Heart right ventricle (tissue), 16 donors: ENCODE results near the gene AOAH. TPM values are rescaled to one million over a fixed set of nuclear protein-coding genes. Genes with fewer than 3 reads are reported as not detected.

ENCODE experiments used
- ATAC-seq, 8 donors: fragments of 200-7000 bp; cut with Tn5 transposase; one replicate each; pipeline ENCODE4 v1.9.1; 2020; ENCODE audit warnings: mild to moderate bottlenecking in 8 of 8, moderate library complexity in 8 of 8, moderate number of reproducible peaks in 1 of 8
- DNase-seq, 2 donors: peaks; one replicate each; pipeline ENCODE4 v3.0.0-alpha.2; 2020
- H3K27ac ChIP-seq, 10 donors: fragments of 200-600 bp; sonication (generic) in 2 of 10; one replicate each; pipeline versions ENCODE4 v1.5.0 to v1.8.0; 2020 to 2022; ENCODE audit warnings: mild to moderate bottlenecking in 3 of 10
- H3K27me3 ChIP-seq, 7 donors: fragments of 200-600 bp; one replicate each; pipeline ENCODE4 v1.8.0; 2021 to 2022; ENCODE audit warnings: mild to moderate bottlenecking in 2 of 7
- H3K36me3 ChIP-seq, 9 donors: fragments of 200-600 bp; sonication (generic) in 1 of 9; one replicate each; pipeline versions ENCODE4 v1.5.0 to v1.8.0; 2020 to 2022; ENCODE audit warnings: mild to moderate bottlenecking in 2 of 9
- H3K4me1 ChIP-seq, 9 donors: fragments of 200-600 bp; sonication (generic) in 1 of 9; one replicate each; pipeline versions ENCODE4 v1.5.0 to v1.8.0; 2020 to 2022; ENCODE audit warnings: mild to moderate bottlenecking in 4 of 9
- H3K4me3 ChIP-seq, 10 donors: fragments of 200-600 bp; sonication (generic) in 2 of 10; one replicate each; pipeline versions ENCODE4 v1.5.0 to v1.8.0; 2020 to 2022; ENCODE audit warnings: mild to moderate bottlenecking in 7 of 10, moderate library complexity in 2 of 10
- H3K9me3 ChIP-seq, 11 donors: fragments of 200-600 bp in 10 of 11; sonication (generic) in 2 of 11; one replicate each; pipeline versions ENCODE4 v1.5.0 to v1.8.0; 2013 to 2022; ENCODE audit warnings: mild to moderate bottlenecking in 2 of 11, control low read depth in 1 of 11, moderate library complexity in 1 of 11
- WGBS, 2 donors: extraction: QIAGEN DNeasy Blood & Tissue Kit; methylation state at CpG; one replicate each; pipeline ENCODE4 v1.1.7; 2013; ENCODE audit warnings: inconsistent platforms in 1 of 2; 5-methylcytosine and 5-hydroxymethylcytosine counted together
- intact Hi-C, 10 donors: fragments of 100-400 bp; cut with DNase I; formaldehyde crosslinking; loops; one replicate each; pipeline versions ENCODE4 v1.11.1 to v1.14.2; 2022
- polyA plus RNA-seq, 2 donors: library from polyadenylated mRNA; stranded (reverse); fragments of 200-250 nt; gene quantifications; one replicate each; pipeline ENCODE4 v1.2.3, GENCODE V29; 2013
- total RNA-seq, 10 donors: library from RNA; stranded (reverse); fragmentation: NEBNext Ultra II Directional in 3 of 10; extraction: Animal tissue kit (Norgen Biotek cat#: 25700) in 3 of 10; gene quantifications; one replicate each; pipeline versions ENCODE4 v1.2.1 to v1.2.4, GENCODE V29; 2021 to 2023
- TF ChIP-seq, protein P1 (sequence below), 9 donors: fragments of 200-600 bp; sonication (generic) in 2 of 9; IDR thresholded peaks; one replicate each; pipeline versions ENCODE4 v1.5.0 to v1.8.0; 2021 to 2022; ENCODE audit warnings: antibody characterized with exemption in 9 of 9, mild to moderate bottlenecking in 5 of 9, moderate library complexity in 1 of 9
- donor health status: Arrhythmogenic right ventricular cardiomyopathy.
- donor health status: ischemic (EF 13 %, LVEDD 7.1; RV severe dilation, severe dysfunction).
- donor health status: healthy with polysubstance abuse.
- donor health status: DM: no; HTN: yes; CAD: no.
- donor health status: DM: no; HTN: no; CAD: no.
- donor health status: ischemic (EF 25% LVEDD 6.9; RV normal size, moderate dysfunction).
- donor health status: ischemic (EF 25% LVEDD 5.7; RV mildly dilated, moderate dysfunction).
- donor health status: healthy.
- donor health status: DM: yes; HTN: yes; CAD: no.
- donor health status: Ischemic cardiomyopathy.
- donor health status: ischemic (EF 35%, LVEDD 5.7; RV mildly dilated, moderate dysfunction).
- donor health status: nonischemic (EF 11% LVEDD 7.7; RV severe dilation, severe dysfunction).
- donor health status: DM: yes; HTN: yes; CAD: no.
- donor health status: PGD.
- donor health status: ischemic (EF 29% LVEDD 5.4; RV normal size, mild dysfunction).
- donor health status: nonischemic (EF 23%, LVEDD 6.1; RV moderate dilation, normal function).

Gene AOAH
- total and polyA plus RNA-seq, 12 donors = 0.70 to 19.5 (median 1.6) TPM

DNA sequence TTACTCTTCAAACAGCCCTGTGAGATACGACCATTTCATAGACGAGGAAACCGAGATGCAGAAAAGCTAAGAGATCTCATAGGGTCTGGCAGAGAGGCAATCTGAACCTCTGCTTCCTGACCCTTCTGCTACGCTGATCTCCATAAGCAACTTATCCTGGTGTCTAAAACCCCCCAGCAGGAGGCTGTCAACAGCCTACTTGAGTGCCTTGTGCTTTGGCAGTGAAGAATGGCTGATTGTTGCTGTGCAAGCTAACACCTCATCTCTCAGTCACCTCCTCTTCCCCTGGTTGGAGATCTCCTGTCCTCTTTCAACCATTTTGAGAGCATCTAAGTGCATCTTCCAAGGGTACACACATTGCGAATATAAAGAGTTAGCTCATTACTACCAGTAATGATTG is 86.2 kb downstream of the AOAH start:
- peaks cover 0 to 3% (median 0%) of the 10 kb centered on the region in 7 donors for H3K27me3 ChIP-seq
- DNase-seq (no peak), ATAC-seq (no peak)
- TF ChIP-seq, protein P1, sequence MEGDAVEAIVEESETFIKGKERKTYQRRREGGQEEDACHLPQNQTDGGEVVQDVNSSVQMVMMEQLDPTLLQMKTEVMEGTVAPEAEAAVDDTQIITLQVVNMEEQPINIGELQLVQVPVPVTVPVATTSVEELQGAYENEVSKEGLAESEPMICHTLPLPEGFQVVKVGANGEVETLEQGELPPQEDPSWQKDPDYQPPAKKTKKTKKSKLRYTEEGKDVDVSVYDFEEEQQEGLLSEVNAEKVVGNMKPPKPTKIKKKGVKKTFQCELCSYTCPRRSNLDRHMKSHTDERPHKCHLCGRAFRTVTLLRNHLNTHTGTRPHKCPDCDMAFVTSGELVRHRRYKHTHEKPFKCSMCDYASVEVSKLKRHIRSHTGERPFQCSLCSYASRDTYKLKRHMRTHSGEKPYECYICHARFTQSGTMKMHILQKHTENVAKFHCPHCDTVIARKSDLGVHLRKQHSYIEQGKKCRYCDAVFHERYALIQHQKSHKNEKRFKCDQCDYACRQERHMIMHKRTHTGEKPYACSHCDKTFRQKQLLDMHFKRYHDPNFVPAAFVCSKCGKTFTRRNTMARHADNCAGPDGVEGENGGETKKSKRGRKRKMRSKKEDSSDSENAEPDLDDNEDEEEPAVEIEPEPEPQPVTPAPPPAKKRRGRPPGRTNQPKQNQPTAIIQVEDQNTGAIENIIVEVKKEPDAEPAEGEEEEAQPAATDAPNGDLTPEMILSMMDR (IDR thresholded peaks at IDR 0.05) = no peak
- H3K36me3 ChIP-seq = peaks cover 0 to 44% (median 0%) of the 10 kb centered on the region in 9 donors
- 78 to 85% methylated on average over 5 of the region's 5 CpGs for WGBS, 2 donors
- intact Hi-C loops = no loop called here
- H3K9me3 ChIP-seq = no peaks in the 10 kb centered on the region
- H3K27ac ChIP-seq = no peak overlapping the region
- H3K4me3 ChIP-seq = no peak overlapping the region
- H3K4me1 ChIP-seq = peaks cover 0 to 3% (median 0%) of the 10 kb centered on the region in 9 donors

GRCh38 chr7:36637417-36637816 is 86.9 kb downstream of the AOAH start:
- intact Hi-C loops = no loop called here
- TF ChIP-seq, protein P1 (IDR thresholded peaks at IDR 0.05) = no peak
- ATAC-seq (no peak), DNase-seq (no peak)
- H3K27me3 ChIP-seq = peaks cover 0 to 3% (median 0%) of the 10 kb centered on the region in 7 donors
- peaks cover 0 to 3% (median 0%) of the 10 kb centered on the region in 9 donors for H3K4me1 ChIP-seq
- no peak overlapping the region for H3K4me3 ChIP-seq
- H3K9me3 ChIP-seq = no peaks in the 10 kb centered on the region
- 52 to 68% methylated on average over 4 of the region's 4 CpGs for WGBS, 2 donors
- peaks cover 0 to 50% (median 0%) of the 10 kb centered on the region in 9 donors for H3K36me3 ChIP-seq
- H3K27ac ChIP-seq = no peak overlapping the region

GRCh38 chr7:36636126-36636525 is 88.2 kb downstream of the AOAH start:
- TF ChIP-seq, protein P1 (IDR thresholded peaks at IDR 0.05) = no peak
- intact Hi-C loops = no loop called here
- DNase-seq = no peak
- H3K4me3 ChIP-seq = no peak overlapping the region
- H3K4me1 ChIP-seq = peaks cover 0 to 3% (median 0%) of the 10 kb centered on the region in 9 donors
- H3K9me3 ChIP-seq = no peaks in the 10 kb centered on the region
- peaks cover 0 to 62% (median 0%) of the 10 kb centered on the region in 9 donors for H3K36me3 ChIP-seq
- H3K27ac ChIP-seq = no peak overlapping the region
- 74 to 81% methylated on average over 5 of the region's 5 CpGs for WGBS, 2 donors
- H3K27me3 ChIP-seq = peaks cover 0 to 3% (median 0%) of the 10 kb centered on the region in 7 donors
- ATAC-seq = no peak

GRCh38 chr7:36635091-36635490 is 89.2 kb downstream of the AOAH start:
- H3K27me3 ChIP-seq = peaks cover 0 to 4% (median 0%) of the 10 kb centered on the region in 7 donors
- peaks cover 0 to 3% (median 0%) of the 10 kb centered on the region in 9 donors for H3K4me1 ChIP-seq
- peaks cover 0 to 73% (median 0%) of the 10 kb centered on the region in 9 donors for H3K36me3 ChIP-seq
- 66 to 77% methylated on average over 3 of the region's 3 CpGs for WGBS, 2 donors
- intact Hi-C loops = no loop called here
- ATAC-seq (no peak), DNase-seq (no peak)
- no peak overlapping the region for H3K4me3 ChIP-seq
- no peaks in the 10 kb centered on the region for H3K9me3 ChIP-seq
- TF ChIP-seq, protein P1 (IDR thresholded peaks at IDR 0.05) = no peak
- H3K27ac ChIP-seq = no peak overlapping the region
